CD4-positive, alpha-beta T cell treated with Interleukin-2 at 100 ng/mL for 4 hours (primary cell): ENCODE data around the gene C10orf120.

Source experiments
- DNase-seq: peaks from one replicate; pipeline ENCODE4 v3.0.0-alpha.2; 2020; ENCODE audit warnings: low spot score

The C10orf120 gene

DNA sequence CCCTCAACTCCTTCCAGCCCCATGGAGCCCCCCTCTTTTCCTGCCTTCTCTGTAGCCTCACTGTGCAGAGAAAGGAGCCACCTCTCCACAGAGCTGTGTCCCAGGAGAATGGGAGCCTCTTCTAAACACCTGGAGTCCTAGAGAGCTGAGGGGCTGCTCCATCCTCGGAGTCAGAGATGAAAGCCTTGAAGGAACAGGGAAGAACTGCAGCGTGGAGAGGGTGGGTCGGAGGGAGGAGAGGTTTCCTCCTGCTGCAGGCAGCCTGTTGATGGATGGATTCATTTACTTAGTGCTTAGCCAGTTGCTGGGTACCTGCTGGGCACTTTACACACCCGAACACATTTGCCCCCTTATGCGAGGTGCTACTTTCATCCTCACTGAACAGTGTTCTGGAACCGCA, 39.0 kb downstream of the C10orf120 start:
- no peak for DNase-seq

DNA sequence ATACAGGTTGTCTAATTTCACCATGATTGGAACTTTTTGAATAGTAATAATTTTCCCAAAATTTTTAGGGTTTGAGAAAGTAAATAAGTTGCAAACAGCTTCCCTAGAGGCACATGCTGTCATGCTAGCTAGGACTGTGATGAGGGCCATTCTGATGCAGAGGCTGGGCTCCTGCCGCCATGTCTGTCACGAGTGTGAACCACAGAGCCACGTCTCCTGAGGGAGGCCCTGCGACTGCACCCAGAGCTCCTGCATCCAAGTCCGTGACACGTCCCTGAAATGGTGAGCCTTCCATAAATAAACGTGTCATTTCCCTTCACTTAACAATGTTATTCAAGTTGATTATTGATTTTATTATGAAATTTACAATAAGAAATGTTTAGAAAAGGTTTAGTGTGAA, 40.0 kb downstream of the C10orf120 start:
- no peak for DNase-seq

DNA sequence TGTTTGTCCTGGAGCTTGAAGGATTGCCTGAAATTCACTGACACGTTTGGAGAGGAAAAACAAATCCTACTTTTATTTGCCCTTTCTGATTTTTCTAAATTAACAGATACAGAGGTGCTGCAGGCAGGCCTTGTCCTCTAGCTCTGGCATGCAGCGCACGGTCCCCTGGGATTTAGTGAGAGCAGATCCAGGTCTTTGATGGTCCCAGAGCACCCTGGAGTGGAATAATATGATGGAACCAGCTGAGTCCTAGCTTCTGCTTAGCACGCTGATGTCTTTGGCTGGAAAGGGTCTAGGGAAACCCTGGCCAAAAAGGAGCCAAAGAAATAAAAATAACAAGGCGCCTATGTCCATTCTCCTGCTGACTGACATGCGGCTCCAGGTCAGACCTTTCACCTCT, 40.5 kb downstream of the C10orf120 start:
- no peak for DNase-seq

DNA sequence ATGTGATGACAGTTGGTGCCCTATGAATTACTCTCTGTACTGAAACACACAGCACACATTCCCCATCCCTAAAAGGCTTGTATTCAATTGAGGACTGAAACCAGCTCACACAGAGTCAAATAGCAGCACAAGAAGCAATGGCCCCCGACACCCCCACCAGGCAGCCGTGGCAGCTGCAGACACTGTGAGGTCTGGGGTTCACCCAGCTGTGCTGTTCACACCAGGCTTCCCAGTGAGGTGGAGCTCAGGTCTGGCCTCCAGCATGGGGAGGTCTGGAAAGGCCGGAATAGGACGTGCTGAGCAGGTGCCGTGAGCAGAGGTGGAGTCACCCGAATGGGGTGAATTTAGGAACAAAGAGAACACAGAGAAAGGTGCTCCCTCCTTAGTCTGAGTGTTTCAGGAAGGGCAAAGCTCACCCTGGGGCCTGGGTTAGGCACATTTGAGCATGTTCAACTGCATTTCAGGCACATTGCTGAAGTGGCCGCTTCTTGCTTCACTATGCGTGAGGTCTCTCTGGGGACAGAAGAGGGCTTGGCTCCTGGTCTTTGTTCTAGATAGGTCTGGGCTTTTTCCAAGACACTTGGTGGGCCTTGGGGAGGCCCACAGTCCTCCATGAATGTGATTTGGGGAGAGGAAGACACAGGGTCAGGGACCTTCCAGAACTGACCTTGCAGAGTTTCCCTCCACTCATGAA, 41.1 kb downstream of the C10orf120 start:
- DNase-seq, result no peak

DNA sequence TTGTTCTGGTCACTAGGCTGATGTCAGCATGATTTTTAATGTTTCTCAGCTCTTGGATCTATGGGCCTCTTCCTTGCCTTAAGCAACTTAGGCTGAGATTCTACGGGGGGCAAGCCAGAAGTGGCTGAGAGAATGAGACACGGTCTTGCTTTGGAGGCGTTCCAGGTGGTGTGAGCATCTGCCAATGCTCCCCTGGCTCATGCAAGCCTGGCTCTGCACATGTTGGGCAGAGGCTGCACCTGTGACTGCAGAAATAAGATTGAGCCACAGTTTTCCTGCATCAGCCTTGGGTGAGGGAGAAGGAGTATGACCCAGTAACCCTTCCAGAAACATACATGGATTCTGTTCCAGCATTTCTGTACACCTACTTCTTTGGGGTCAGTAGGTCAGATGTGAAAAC, 41.9 kb downstream of the C10orf120 start:
- no peak for DNase-seq

DNA sequence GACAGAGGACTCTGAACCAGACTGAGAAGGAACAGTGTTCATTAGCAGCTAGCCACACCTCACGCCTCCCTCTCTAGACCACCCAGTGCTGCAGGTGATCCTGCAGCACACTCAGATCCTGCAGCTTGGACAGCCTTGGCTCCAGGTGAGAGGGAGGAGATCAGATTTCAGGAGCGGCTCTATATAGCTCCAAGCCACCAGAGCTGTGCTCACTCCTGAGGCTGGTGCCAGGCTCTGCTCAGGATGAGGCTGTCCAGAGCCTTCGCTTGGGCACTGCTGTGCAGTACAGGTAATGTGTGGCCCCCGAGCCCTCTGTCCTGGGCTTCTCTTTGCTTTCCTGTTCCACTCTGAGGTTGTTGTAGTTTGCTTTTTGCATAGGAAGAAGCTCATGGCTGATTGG, 42.4 kb downstream of the C10orf120 start:
- no peak for DNase-seq

DNA sequence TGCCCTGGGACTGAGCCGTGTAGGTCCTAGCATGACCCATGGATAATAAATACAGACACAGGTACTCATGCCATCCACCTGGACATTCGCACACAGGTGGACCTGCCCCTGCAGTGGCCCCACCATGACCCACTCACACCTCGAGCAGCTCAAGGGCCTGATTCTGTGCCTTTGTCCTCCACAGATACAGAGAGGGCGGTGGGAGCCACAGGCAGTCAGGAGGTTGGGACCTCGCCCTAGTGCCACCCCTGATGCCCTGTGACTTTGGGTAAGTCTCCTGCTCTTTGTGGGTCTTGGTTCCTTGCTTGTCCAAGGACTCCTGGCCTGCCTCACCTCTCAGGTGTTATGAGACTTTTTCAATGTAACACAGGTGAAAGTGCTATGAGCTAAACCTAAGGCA, 42.9 kb downstream of the C10orf120 start:
- no peak for DNase-seq

DNA sequence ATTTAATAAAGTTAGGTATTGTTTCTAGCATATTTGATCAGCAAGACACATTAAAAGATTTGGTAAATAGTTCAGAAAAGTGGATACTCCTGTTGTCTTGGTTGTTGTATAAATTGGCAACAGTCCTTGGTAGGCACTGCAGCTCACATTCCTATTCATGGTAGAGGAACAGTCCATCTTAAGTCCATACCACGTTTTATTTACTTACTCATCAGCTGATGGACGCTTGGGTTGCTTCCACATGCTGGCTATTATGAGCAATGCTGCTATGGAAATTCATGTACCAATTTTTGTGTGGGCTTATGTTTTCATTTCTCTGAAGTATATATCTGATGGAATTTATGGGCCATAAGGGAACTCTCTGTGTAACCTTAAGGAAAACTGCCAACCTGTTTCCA, 43.3 kb downstream of the C10orf120 start:
- no peak for DNase-seq

DNA sequence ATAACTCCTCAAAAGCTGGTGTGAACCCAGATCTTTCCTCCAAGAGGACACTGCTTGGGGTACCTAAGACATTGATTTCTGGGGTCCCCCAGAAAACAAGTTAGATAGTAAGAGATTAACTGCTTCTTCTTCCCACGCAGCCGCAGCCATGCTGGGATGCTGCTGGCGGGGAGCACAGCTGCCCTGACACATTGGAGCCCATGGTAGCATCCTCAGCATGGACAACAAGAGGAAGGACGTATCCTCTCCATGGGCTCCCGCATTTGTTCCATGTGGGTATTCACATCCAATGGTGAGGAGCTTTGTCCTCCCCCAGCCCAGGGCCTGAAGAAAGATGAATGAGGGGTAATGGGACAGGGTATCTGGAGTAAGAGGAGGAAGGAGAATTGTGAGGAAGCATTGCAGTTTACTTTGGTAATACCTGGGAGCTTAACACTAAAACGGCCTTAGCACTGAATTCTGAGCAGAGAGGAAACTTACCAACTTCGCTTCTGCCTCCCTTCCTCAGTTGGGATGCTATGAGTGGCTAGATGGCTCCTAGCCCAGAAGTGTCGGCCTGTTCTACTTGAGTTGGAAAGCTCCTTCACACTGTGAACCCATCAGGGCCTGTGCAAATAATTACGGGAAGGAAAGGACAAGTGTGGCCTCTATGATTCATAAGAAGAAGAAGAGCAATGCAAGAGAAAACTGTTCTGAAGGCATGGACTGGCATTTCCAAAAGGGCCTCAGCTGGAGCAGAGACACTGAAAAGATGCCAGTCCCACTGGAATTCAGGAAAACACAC, 43.9 kb downstream of the C10orf120 start:
- no peak for DNase-seq

DNA sequence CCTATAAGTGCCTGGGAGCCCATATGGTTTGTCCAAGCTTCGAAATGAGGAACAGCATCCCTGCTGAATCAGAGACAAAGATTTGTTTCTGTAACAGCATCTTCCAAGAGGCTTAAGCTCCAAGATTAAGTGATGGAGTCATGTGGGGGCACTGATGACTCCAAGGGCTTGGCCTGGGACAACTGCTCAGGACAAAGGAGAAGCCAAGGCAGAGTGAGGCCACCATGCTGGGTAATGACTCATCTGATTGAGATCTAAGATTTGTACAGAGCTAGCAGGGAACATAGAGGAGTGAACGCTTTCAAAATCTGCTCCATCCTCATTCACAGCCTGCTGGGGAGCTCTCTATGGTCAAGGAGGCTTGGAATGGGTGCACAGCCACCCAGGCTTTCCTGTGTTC, 49.3 kb downstream of the C10orf120 start:
- no peak for DNase-seq

DNA sequence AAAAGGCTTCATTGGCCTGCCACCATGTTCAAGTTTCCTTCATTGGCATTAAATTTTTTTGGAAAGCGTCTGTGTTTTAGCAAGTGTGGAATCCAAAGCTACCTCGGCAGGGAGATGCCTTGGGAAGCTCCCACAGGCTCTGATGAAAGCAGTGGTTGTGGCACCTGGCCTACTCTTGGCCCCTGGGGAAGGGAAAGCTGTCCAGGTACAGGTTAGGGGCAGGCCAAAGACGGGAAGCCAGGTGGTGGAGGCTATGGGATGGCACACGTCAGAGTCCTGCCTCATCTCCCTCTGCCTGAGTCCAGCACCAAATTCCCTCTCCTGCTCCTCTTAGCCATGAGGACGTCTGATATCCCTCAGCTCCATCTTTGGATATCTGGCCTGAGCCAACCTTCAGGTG, 49.7 kb downstream of the C10orf120 start:
- DNase-seq, result no peak

DNA sequence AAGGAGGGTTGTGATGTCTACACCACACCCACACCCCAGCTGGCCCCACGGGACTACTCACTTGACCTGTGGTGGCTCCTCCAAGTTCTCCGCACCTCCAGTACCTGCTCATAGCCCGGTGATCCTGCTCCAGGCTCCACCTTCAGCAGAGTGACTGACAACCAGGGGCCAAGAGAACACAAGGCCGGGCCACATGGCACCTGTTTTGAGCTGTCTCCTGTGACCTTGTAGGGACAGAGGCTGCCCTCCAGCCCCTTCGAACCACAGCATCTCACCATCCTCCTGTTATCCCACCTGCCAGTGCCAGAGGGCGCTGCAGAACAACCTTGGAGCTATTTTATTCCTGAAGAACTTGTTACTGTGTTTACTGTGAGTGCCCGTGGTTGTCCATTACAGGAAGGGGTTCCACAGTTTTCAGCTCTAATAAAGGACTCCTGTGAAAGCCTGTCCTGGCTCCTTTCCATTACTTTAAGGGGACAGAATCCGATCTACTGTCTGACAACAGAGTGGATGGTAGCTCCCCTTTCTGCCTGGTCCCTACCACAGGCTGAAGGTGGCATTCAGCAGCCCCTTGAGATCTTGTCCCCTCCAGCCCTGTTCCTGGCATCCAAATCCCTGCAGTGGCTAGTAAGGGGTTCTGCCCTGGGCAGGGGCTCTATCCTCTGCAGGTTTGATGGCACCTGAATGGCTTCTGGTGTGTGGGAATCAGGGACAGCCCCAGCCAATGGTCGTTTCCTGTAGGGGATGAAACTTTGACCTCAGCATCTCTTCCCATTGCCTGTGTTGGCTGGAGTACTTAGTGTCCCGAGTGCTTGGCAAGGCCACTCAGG, 50.8 kb downstream of the C10orf120 start:
- DNase-seq, result peak; percentile 3
